PC-3 (cell line): ENCODE measurements around the gene DCAF7.

ENCODE experiments used
- EZH2phosphoT487 ChIP-seq: fragments of 300-600 bp; sonication (generic); IDR thresholded peaks from 2 replicates; pipeline ENCODE4 v1.6.1; 2018; ENCODE audit warnings: mild to moderate bottlenecking, antibody characterized with exemption, low read length, borderline replicate concordance
- TF ChIP-seq, protein P1 (sequence below): fragments of 300-600 bp; sonication (generic); conservative IDR thresholded peaks from 2 replicates; pipeline ENCODE4 v1.5.1; 2017; ENCODE audit warnings: antibody characterized with exemption, low read depth, mild to moderate bottlenecking, low read length

DNA sequence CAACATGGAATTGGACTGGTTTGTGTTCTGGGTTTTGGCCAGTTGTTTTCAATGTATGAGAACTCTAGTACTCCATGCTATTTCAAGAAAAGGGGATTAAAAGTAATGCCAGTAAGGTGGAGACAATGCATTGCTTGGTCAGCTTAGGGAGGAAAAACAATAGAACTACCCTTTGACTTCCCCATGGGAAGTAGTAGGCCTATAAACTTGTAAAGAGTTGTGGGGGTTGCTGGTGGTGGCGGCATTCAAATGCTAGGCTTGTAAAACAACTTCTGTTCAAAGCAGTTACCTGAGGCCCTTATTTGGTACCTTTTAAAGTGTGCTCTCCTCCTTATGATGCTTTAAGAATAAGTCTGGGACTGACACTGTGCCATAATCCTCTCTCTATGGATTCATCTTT, 81.3 kb downstream of the DCAF7 start:
- TF ChIP-seq, protein P1, sequence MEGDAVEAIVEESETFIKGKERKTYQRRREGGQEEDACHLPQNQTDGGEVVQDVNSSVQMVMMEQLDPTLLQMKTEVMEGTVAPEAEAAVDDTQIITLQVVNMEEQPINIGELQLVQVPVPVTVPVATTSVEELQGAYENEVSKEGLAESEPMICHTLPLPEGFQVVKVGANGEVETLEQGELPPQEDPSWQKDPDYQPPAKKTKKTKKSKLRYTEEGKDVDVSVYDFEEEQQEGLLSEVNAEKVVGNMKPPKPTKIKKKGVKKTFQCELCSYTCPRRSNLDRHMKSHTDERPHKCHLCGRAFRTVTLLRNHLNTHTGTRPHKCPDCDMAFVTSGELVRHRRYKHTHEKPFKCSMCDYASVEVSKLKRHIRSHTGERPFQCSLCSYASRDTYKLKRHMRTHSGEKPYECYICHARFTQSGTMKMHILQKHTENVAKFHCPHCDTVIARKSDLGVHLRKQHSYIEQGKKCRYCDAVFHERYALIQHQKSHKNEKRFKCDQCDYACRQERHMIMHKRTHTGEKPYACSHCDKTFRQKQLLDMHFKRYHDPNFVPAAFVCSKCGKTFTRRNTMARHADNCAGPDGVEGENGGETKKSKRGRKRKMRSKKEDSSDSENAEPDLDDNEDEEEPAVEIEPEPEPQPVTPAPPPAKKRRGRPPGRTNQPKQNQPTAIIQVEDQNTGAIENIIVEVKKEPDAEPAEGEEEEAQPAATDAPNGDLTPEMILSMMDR: no peak
- no peak for TF ChIP-seq EZH2phosphoT487
